ENCODE results near the gene WBP2.
"Not testable (repeated sequence)": the region's sequence is repeated elsewhere in the genome, so short reads cannot be mapped to it uniquely, and the experiment has no call there.

Gene WBP2

GRCh38 chr17:75812096-75813013, 42.8 kb downstream of the WBP2 start:
- DNase-seq, result no peak

DNA sequence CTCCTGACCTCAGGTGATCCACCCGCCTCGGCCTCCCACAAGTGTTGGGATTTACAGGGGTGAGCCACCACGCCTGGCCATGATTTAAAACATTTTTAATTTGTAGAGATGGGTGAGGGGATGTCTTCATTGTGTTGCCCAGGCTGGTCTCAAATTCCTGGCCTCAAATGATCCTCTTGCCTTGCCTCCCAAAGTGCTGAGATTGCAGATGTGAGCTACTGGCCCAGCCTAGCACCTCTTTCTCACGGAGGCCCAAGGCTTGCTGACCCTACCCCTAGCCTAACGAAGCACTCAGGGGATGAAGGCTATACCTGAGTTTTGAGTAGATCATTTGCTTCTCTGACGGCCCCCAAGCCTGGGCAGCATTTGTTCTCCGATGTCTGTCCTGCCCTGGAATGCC, 44.0 kb downstream of the WBP2 start:
- DNase-seq, result no peak

GRCh38 chr17:75810756-75811155, 44.4 kb downstream of the WBP2 start:
- DNase-seq, result not testable (repeated sequence)

- DNase-seq, result no peak
Measured at GRCh38 chr17:75810216-75810615, 44.9 kb downstream of the WBP2 start.

DNA sequence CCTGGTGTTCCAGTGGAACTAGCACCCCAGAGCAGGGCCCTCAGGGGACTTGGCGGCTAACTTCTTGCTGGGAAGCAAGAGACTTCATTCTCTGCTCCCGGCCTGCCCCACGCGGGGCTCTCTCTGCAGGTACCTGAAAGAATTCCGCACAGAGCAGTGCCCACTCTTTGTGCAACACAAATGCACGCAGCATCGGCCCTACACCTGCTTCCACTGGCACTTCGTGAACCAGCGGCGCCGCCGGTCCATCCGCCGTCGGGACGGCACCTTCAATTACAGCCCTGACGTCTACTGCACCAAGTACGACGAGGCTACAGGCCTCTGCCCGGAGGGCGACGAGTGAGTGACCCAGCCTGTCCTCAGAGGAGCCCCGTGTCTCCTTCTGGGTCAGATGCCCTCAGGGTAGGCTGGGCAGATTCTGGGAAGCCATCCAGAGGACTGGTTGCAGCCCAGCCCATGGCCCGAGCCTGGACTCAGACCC, 45.5 kb downstream of the WBP2 start:
- no peak for DNase-seq

- no peak for DNase-seq
Measured at GRCh38 chr17:75808905-75809621, 46.1 kb downstream of the WBP2 start.

DNA sequence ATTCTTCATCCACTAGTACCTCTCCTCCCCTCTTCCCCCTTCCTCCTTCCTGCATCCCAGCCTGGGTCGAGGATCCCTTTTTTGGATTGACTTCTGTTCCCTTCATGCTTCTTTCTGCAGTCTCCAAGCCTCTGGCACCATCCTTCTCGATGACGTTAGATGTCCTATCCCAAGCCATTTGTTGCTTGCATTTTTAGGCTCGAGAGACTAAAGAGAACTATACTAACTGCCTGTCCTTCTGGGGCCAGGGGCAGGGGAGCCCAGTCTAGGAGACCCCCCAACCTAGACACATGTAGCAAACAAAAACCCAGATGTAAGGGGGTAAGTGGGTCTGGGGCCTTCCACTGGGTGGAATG, 46.6 kb downstream of the WBP2 start:
- no peak for DNase-seq

GRCh38 chr17:75807861-75808260, 47.3 kb downstream of the WBP2 start:
- DNase-seq, result no peak

- no peak for DNase-seq
Measured at GRCh38 chr17:75806822-75807500, 48.2 kb downstream of the WBP2 start.

GRCh38 chr17:75803883-75804282, 51.3 kb downstream of the WBP2 start:
- DNase-seq, result no peak

- DNase-seq, result no peak
Measured at GRCh38 chr17:75799402-75799801, 55.7 kb downstream of the WBP2 start.

GRCh38 chr17:75795820-75796607, 59.1 kb downstream of the WBP2 start:
- DNase-seq, result no peak

Measured in stimulated activated CD8-positive, alpha-beta memory T cell treated with anti-CD3 and anti-CD28 coated beads, Interleukin-4, amount 100 ng/mL, for 48 hours (primary cell).